Testis (tissue), 2 donors: ENCODE results near the gene PRKN.

Experiments used
- CTCF ChIP-seq, 3 experiments: fragments of 450-650 bp in 2 of 3; fragments of 200-600 bp in 1 of 3; sonication (generic) in 1 of 3; IDR thresholded peaks; one replicate each; pipeline ENCODE4 v1.5.1; 2016 to 2019; ENCODE audit warnings: antibody characterized with exemption in 3 of 3, mild to moderate bottlenecking in 2 of 3, moderate library complexity in 1 of 3
- POLR2A ChIP-seq: fragments of 450-650 bp; IDR thresholded peaks from one replicate; pipeline ENCODE4 v1.6.1; 2017; ENCODE audit warnings: antibody characterized with exemption, mild to moderate bottlenecking, moderate library complexity

GRCh38 chr6:162684052-162684451 lies 43.5 kb downstream of the PRKN start:
- TF ChIP-seq CTCF (IDR thresholded peaks at IDR 0.05) (no peak), POLR2A (no peak)
